GM23338 (cell line): ENCODE measurements around the gene KSR2. TPM values are rescaled to one million over a fixed set of nuclear protein-coding genes. Genes with fewer than 3 reads are reported as not detected.

Experiments
- ATAC-seq: fragments of 200-7000 bp; cut with Tn5 transposase; 3 replicates; pipeline ENCODE4 v1.9.1; 2020
- DNase-seq: peaks from one replicate; pipeline ENCODE4 v3.0.0-alpha.2; 2015; ENCODE audit warnings: low spot score
- H2AFZ ChIP-seq: fragments of 200-600 bp; sonication (generic); 2 replicates; pipeline ENCODE4 v1.8.0; 2016; ENCODE audit warnings: antibody characterized with exemption, mild to moderate bottlenecking, moderate library complexity
- H3F3A ChIP-seq: fragments of 200-600 bp; sonication (generic); replicated peaks from 2 replicates; pipeline ENCODE4 v1.8.0; 2017; ENCODE audit warnings: antibody characterized with exemption, mixed run types, low read depth
- H3K27ac ChIP-seq: fragments of 200-600 bp; sonication (generic); 2 replicates; pipeline ENCODE4 v1.6.1; 2016; ENCODE audit warnings: low read depth
- H3K27me3 ChIP-seq: fragments of 200-600 bp; sonication (generic); 2 replicates; pipeline ENCODE4 v1.8.0; 2016; ENCODE audit warnings: mild to moderate bottlenecking, mixed run types, moderate library complexity; ENCODE audit not compliant: insufficient read depth
- H3K36me3 ChIP-seq: fragments of 200-600 bp; sonication (generic); 2 replicates; pipeline ENCODE4 v1.8.0; 2016; ENCODE audit warnings: mild to moderate bottlenecking; ENCODE audit not compliant: insufficient read depth
- H3K4me1 ChIP-seq: fragments of 200-600 bp; sonication (generic); 2 replicates; pipeline ENCODE4 v1.8.0; 2016; ENCODE audit warnings: mild to moderate bottlenecking, moderate library complexity; ENCODE audit not compliant: insufficient read depth
- H3K4me2 ChIP-seq: fragments of 200-600 bp; sonication (generic); 2 replicates; pipeline ENCODE4 v1.7.1; 2017; ENCODE audit warnings: mixed run types
- H3K4me3 ChIP-seq: fragments of 200-600 bp; sonication (generic); 2 replicates; pipeline ENCODE4 v1.6.1; 2016; ENCODE audit warnings: mixed run types
- H3K79me2 ChIP-seq: fragments of 200-600 bp; sonication (generic); replicated peaks from 2 replicates; pipeline ENCODE4 v1.8.0; 2017; ENCODE audit warnings: mild to moderate bottlenecking; ENCODE audit not compliant: insufficient read depth
- H3K9me2 ChIP-seq: fragments of 200-600 bp; sonication (generic); 2 replicates; pipeline ENCODE4 v1.8.0; 2017; ENCODE audit not compliant: insufficient read depth
- H4K20me1 ChIP-seq: fragments of 200-600 bp; sonication (generic); replicated peaks from 2 replicates; pipeline ENCODE4 v1.8.0; 2017; ENCODE audit warnings: mild to moderate bottlenecking; ENCODE audit not compliant: insufficient read depth
- H3K27ac Mint-ChIP-seq: 2 replicates; pipeline ENCODE4 v1.8.0; 2020; ENCODE audit warnings: inconsistent platforms, mild to moderate bottlenecking, moderate library complexity, mixed read lengths
- H3K27me3 Mint-ChIP-seq: 3 replicates; pipeline ENCODE4 v1.8.0; 2022; ENCODE audit warnings: low read depth, mild to moderate bottlenecking, moderate library complexity, mixed read lengths, inconsistent platforms; ENCODE audit not compliant: insufficient read depth, poor library complexity
- H3K36me3 Mint-ChIP-seq: 3 replicates; pipeline ENCODE4 v1.8.0; 2021; ENCODE audit warnings: low read depth, mild to moderate bottlenecking, inconsistent platforms, moderate library complexity, mixed read lengths
- H3K4me1 Mint-ChIP-seq: 3 replicates; pipeline ENCODE4 v1.8.0; 2020; ENCODE audit warnings: mild to moderate bottlenecking, inconsistent platforms, mixed read lengths
- H3K4me3 Mint-ChIP-seq: 3 replicates; pipeline ENCODE4 v1.8.0; 2021; ENCODE audit warnings: moderate library complexity, mild to moderate bottlenecking, inconsistent platforms, mixed read lengths
- H3K9me3 Mint-ChIP-seq: 3 replicates; pipeline ENCODE4 v1.8.0; 2020; ENCODE audit warnings: moderate library complexity, mild to moderate bottlenecking, inconsistent platforms, mixed read lengths
- CREB1 ChIP-seq: fragments of 250-450 bp; sonication (Bioruptor Pico); IDR thresholded peaks from 2 replicates; pipeline ENCODE4 v1.5.0; 2020; ENCODE audit warnings: low read depth, mild to moderate bottlenecking, moderate library complexity
- EZH2 ChIP-seq: fragments of 200-600 bp; sonication (generic); IDR thresholded peaks from one replicate; pipeline ENCODE4 v1.8.0; 2017; ENCODE audit warnings: antibody characterized with exemption, mild to moderate bottlenecking, low read depth; ENCODE audit not compliant: unreplicated experiment
- EZH2phosphoT487 ChIP-seq: fragments of 200-600 bp; sonication (generic); IDR thresholded peaks from one replicate; pipeline ENCODE4 v1.8.1; 2018; ENCODE audit warnings: antibody characterized with exemption; ENCODE audit not compliant: unreplicated experiment
- JUNB ChIP-seq: IDR thresholded peaks from one replicate; pipeline ENCODE4 v1.6.1; 2016; ENCODE audit warnings: antibody characterized with exemption; ENCODE audit not compliant: unreplicated experiment
- NANOG ChIP-seq: IDR thresholded peaks from 2 replicates; pipeline ENCODE4 v1.6.1; 2016; ENCODE audit warnings: antibody characterized with exemption, borderline replicate concordance
- POLR2AphosphoS5 ChIP-seq: IDR thresholded peaks from 2 replicates; pipeline ENCODE4 v1.6.1; 2016; ENCODE audit warnings: antibody characterized with exemption, low read depth
- REST ChIP-seq: IDR thresholded peaks from one replicate; pipeline ENCODE4 v1.6.1; 2018; ENCODE audit warnings: antibody characterized with exemption; ENCODE audit not compliant: unreplicated experiment
- STAT1 ChIP-seq: IDR thresholded peaks from one replicate; pipeline ENCODE4 v1.6.1; 2016; ENCODE audit warnings: antibody characterized with exemption; ENCODE audit not compliant: unreplicated experiment
- ZNF114 ChIP-seq: fragments of 250-450 bp; sonication (Bioruptor Pico); IDR thresholded peaks from 2 replicates; pipeline ENCODE4 v1.5.0; 2020; ENCODE audit warnings: mild to moderate bottlenecking, moderate library complexity
- ZNF331 ChIP-seq: fragments of 250-450 bp; sonication (Bioruptor Pico); IDR thresholded peaks from 2 replicates; pipeline ENCODE4 v1.5.0; 2020; ENCODE audit warnings: low read depth, mild to moderate bottlenecking, moderate library complexity
- ZNF462 ChIP-seq: fragments of 250-450 bp; sonication (Bioruptor Pico); IDR thresholded peaks from 2 replicates; pipeline ENCODE4 v1.5.0; 2020; ENCODE audit warnings: mild to moderate bottlenecking, moderate library complexity
- polyA plus RNA-seq: library from polyadenylated mRNA; unstranded; fragments of >200 nt; fragmentation: Nextera tagmentation; extraction: Ambion mirVana; gene quantifications from 2 replicates; pipeline ENCODE4 v1.2.1, GENCODE V29; 2016
- total RNA-seq: library from RNA; depleted of rRNA; stranded (reverse); fragments of >200 nt; shearing (Covaris generic); gene quantifications from 2 replicates; pipeline ENCODE4 v1.2.3, GENCODE V29; 2014
- TF ChIP-seq, protein P1 (sequence below): IDR thresholded peaks from 2 replicates; pipeline ENCODE4 v1.6.1; 2016; ENCODE audit warnings: antibody characterized with exemption
- TF ChIP-seq, protein P2 (sequence below), 2 experiments: fragments of 200-600 bp in 1 of 2; sonication (generic) in 1 of 2; conservative IDR thresholded peaks; 2 replicates each; pipeline versions ENCODE4 v1.5.1 to v1.6.1; 2016 to 2017; ENCODE audit warnings: antibody characterized with exemption in 2 of 2, low read depth in 2 of 2, mild to moderate bottlenecking in 2 of 2, moderate library complexity in 1 of 2

KSR2 gene
- total and polyA plus RNA-seq, 2 experiments from 2014 or later, result 1.1 to 2.7 TPM

GRCh38 chr12:117805865-117806264 is 162.9 kb downstream of the KSR2 start:
- Histone ChIP-seq H3F3A (no peaks in the 10 kb centered on the region), H3K9me2 (0 out of 2 replicates have a peak, but pooled peaks cover 4% of the 10 kb centered on the region), H3K36me3 (no peaks in the 10 kb centered on the region), H3K27me3 (no peaks in the 10 kb centered on the region), H3K4me1 (no peaks in the 10 kb centered on the region), H3K4me2 (no peak overlapping the region), H3K27ac (no peak overlapping the region), H4K20me1 (no peaks in the 10 kb centered on the region), H3K4me3 (no peak overlapping the region), H3K79me2 (no peaks in the 10 kb centered on the region), H2AFZ (no peak overlapping the region)
- DNase-seq, result no peak
- Mint-ChIP-seq H3K9me3 (no peaks in the 10 kb centered on the region), H3K27me3 (peaks cover 5% of the 10 kb centered on the region), H3K4me1 (0 out of 3 replicates have a peak, but pooled peaks cover 3% of the 10 kb centered on the region), H3K36me3 (no peaks in the 10 kb centered on the region), H3K27ac (no peak overlapping the region), H3K4me3 (no peak overlapping the region)
- TF ChIP-seq, protein P1, sequence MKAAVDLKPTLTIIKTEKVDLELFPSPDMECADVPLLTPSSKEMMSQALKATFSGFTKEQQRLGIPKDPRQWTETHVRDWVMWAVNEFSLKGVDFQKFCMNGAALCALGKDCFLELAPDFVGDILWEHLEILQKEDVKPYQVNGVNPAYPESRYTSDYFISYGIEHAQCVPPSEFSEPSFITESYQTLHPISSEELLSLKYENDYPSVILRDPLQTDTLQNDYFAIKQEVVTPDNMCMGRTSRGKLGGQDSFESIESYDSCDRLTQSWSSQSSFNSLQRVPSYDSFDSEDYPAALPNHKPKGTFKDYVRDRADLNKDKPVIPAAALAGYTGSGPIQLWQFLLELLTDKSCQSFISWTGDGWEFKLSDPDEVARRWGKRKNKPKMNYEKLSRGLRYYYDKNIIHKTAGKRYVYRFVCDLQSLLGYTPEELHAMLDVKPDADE, result no peak
- no peak for TF ChIP-seq POLR2AphosphoS5
- no peak for TF ChIP-seq EZH2
- TF ChIP-seq NANOG, result no peak
- TF ChIP-seq, protein P2, sequence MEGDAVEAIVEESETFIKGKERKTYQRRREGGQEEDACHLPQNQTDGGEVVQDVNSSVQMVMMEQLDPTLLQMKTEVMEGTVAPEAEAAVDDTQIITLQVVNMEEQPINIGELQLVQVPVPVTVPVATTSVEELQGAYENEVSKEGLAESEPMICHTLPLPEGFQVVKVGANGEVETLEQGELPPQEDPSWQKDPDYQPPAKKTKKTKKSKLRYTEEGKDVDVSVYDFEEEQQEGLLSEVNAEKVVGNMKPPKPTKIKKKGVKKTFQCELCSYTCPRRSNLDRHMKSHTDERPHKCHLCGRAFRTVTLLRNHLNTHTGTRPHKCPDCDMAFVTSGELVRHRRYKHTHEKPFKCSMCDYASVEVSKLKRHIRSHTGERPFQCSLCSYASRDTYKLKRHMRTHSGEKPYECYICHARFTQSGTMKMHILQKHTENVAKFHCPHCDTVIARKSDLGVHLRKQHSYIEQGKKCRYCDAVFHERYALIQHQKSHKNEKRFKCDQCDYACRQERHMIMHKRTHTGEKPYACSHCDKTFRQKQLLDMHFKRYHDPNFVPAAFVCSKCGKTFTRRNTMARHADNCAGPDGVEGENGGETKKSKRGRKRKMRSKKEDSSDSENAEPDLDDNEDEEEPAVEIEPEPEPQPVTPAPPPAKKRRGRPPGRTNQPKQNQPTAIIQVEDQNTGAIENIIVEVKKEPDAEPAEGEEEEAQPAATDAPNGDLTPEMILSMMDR (conservative IDR thresholded peaks at IDR 0.05; ENCODE audit: low read depth in 2 of 2), result no peak
- TF ChIP-seq STAT1, result no peak
- no peak for TF ChIP-seq ZNF114 (CRISPR knock-in tag)
- TF ChIP-seq CREB1 (CRISPR knock-in tag), result no peak
- no peak for TF ChIP-seq EZH2phosphoT487
- no peak for TF ChIP-seq REST
- no peak for TF ChIP-seq ZNF331 (CRISPR knock-in tag)
- TF ChIP-seq JUNB, result no peak
- TF ChIP-seq ZNF462 (CRISPR knock-in tag), result no peak
- no peak for ATAC-seq
